ENCODE results near the gene PGAP3. TPM values are rescaled to one million over a fixed set of nuclear protein-coding genes. Genes with fewer than 3 reads are reported as not detected.

The PGAP3 gene
- total and polyA plus RNA-seq, 2 donors from 2014 or later: 33.8 to 48.5 TPM

- no peaks in the 10 kb centered on the region for H3K27me3 ChIP-seq (ENCODE audit: control insufficient read depth, insufficient read depth, low read length)
- peaks cover 2 to 56% (median 18%) of the 10 kb centered on the region in 3 donors for H3K36me3 ChIP-seq (ENCODE audit: control insufficient read depth in 2 of 3, insufficient read depth in 3 of 3, low read length in 3 of 3)
- H3K9ac ChIP-seq (ENCODE audit: low read length in 3 of 3): no peak overlapping the region
- peaks cover 0 to 5% (median 0%) of the 10 kb centered on the region in 3 donors for H3K4me1 ChIP-seq (ENCODE audit: control insufficient read depth in 2 of 3, insufficient read depth in 2 of 3, low read depth in 1 of 3, low read length in 3 of 3)
- no peaks in the 10 kb centered on the region for H3K9me3 ChIP-seq (ENCODE audit: control insufficient read depth in 2 of 3, insufficient read depth in 1 of 3, low read length in 3 of 3)
- TF ChIP-seq CTCF (IDR thresholded peaks at IDR 0.05; ENCODE audit: borderline replicate concordance, extremely low read depth, insufficient read depth): no peak
- DNase-seq (no peak), FAIRE-seq (no peak)
- intact Hi-C loops (cut with DNase I): no loop called here
- no peak overlapping the region for H3K27ac ChIP-seq (ENCODE audit: low read depth in 2 of 2, low read length in 2 of 2)
- no peak overlapping the region for H3K4me3 ChIP-seq (ENCODE audit: low read length in 3 of 3)
Measured at GRCh38 chr17:39722104-39722503, 34.2 kb upstream of the PGAP3 start.

GRCh38 chr17:39719563-39720355 lies 31.9 kb upstream of the PGAP3 start:
- no peak overlapping the region for H3K4me3 ChIP-seq (ENCODE audit: low read length in 3 of 3)
- no peak overlapping the region for H3K9ac ChIP-seq (ENCODE audit: low read length in 3 of 3)

GRCh38 chr17:39717660-39718059 lies 29.8 kb upstream of the PGAP3 start:
- no peak for TF ChIP-seq CTCF (IDR thresholded peaks at IDR 0.05; ENCODE audit: borderline replicate concordance, extremely low read depth, insufficient read depth)
- Histone ChIP-seq H3K36me3 (ENCODE audit: control insufficient read depth in 2 of 3, insufficient read depth in 3 of 3, low read length in 3 of 3) (peaks cover 2 to 60% (median 11%) of the 10 kb centered on the region in 3 donors), H3K27ac (ENCODE audit: low read depth in 2 of 2, low read length in 2 of 2) (no peak overlapping the region), H3K9me3 (ENCODE audit: control insufficient read depth in 2 of 3, insufficient read depth in 1 of 3, low read length in 3 of 3) (no peaks in the 10 kb centered on the region), H3K4me1 (ENCODE audit: control insufficient read depth in 2 of 3, insufficient read depth in 2 of 3, low read depth in 1 of 3, low read length in 3 of 3) (peaks cover 0 to 10% (median 0%) of the 10 kb centered on the region in 3 donors), H3K9ac (ENCODE audit: low read length in 3 of 3) (no peak overlapping the region), H3K4me3 (ENCODE audit: low read length in 3 of 3) (no peak overlapping the region), H3K27me3 (ENCODE audit: control insufficient read depth, insufficient read depth, low read length) (no peaks in the 10 kb centered on the region)
- FAIRE-seq: no peak
- peak in 1 of 5 donors; percentile 6 for DNase-seq
- intact Hi-C loops (cut with DNase I): no loop called here

More at GRCh38 chr17:39719563-39720355, 31.9 kb upstream of the PGAP3 start:
- DNase-seq (peak in 3 of 5 donors; percentile 34 to 75 (median 71)), FAIRE-seq (no peak)
- no peak for TF ChIP-seq CTCF (IDR thresholded peaks at IDR 0.05; ENCODE audit: borderline replicate concordance, extremely low read depth, insufficient read depth)
- intact Hi-C loops (cut with DNase I): no loop called here
- peaks cover 2 to 59% (median 15%) of the 10 kb centered on the region in 3 donors for H3K36me3 ChIP-seq (ENCODE audit: control insufficient read depth in 2 of 3, insufficient read depth in 3 of 3, low read length in 3 of 3)
- no peaks in the 10 kb centered on the region for H3K9me3 ChIP-seq (ENCODE audit: control insufficient read depth in 2 of 3, insufficient read depth in 1 of 3, low read length in 3 of 3)
- H3K27me3 ChIP-seq (ENCODE audit: control insufficient read depth, insufficient read depth, low read length): no peaks in the 10 kb centered on the region
- peaks cover 0 to 10% (median 0%) of the 10 kb centered on the region in 3 donors for H3K4me1 ChIP-seq (ENCODE audit: control insufficient read depth in 2 of 3, insufficient read depth in 2 of 3, low read depth in 1 of 3, low read length in 3 of 3)
- no peak overlapping the region for H3K27ac ChIP-seq (ENCODE audit: low read depth in 2 of 2, low read length in 2 of 2)

Data from kidney (tissue), 14 donors.